Upper lobe of left lung (tissue), 6 donors: Measurements from ENCODE around the gene IRS1. TPM values are rescaled to one million over a fixed set of nuclear protein-coding genes. Genes with fewer than 3 reads are reported as not detected.

Source experiments
- ATAC-seq, 2 donors: fragments of 200-7000 bp; cut with Tn5 transposase; one replicate each; pipeline ENCODE4 v1.9.1; 2022; ENCODE audit warnings: mild to moderate bottlenecking in 2 of 2, moderate library complexity in 2 of 2; ENCODE audit not compliant: low FRiP score in 2 of 2
- DNase-seq, 2 donors: peaks; one replicate each; pipeline ENCODE4 v3.0.0-alpha.2; 2019 to 2020
- H3K27ac ChIP-seq, 4 donors: fragments of 200-600 bp; sonication (generic); one replicate each; pipeline ENCODE4 v1.5.1; 2016 to 2019
- H3K27me3 ChIP-seq, 4 donors: fragments of 200-600 bp; sonication (generic); one replicate each; pipeline ENCODE4 v1.5.1; 2017 to 2019
- H3K36me3 ChIP-seq, 4 donors: fragments of 200-600 bp; sonication (generic); one replicate each; pipeline ENCODE4 v1.5.1; 2016 to 2019
- H3K4me1 ChIP-seq, 4 donors: fragments of 200-600 bp; sonication (generic); one replicate each; pipeline ENCODE4 v1.5.1; 2018 to 2019
- H3K4me3 ChIP-seq, 4 donors: fragments of 200-600 bp; sonication (generic); one replicate each; pipeline ENCODE4 v1.5.1; 2017 to 2019; ENCODE audit warnings: mild to moderate bottlenecking in 2 of 4, moderate library complexity in 1 of 4
- H3K9me3 ChIP-seq, 4 donors: fragments of 200-600 bp; sonication (generic); one replicate each; pipeline ENCODE4 v1.5.1; 2018 to 2019
- CTCF ChIP-seq, 6 experiments: fragments of 450-650 bp in 4 of 6; fragments of 200-600 bp in 2 of 6; sonication (generic) in 2 of 6; IDR thresholded peaks; one replicate each; pipeline ENCODE4 v1.5.1; 2016 to 2019; ENCODE audit warnings: antibody characterized with exemption in 6 of 6
- EP300 ChIP-seq, 4 donors: sonication (generic); formaldehyde crosslinking; IDR thresholded peaks; one replicate each; pipeline ENCODE4 v1.5.1; 2017; ENCODE audit warnings: antibody characterized with exemption in 4 of 4, control low read depth in 2 of 4
- POLR2A ChIP-seq, 4 donors: fragments of 450-650 bp; IDR thresholded peaks; one replicate each; pipeline ENCODE4 v1.5.1; 2016 to 2017; ENCODE audit warnings: antibody characterized with exemption in 4 of 4, mild to moderate bottlenecking in 2 of 4
- POLR2AphosphoS5 ChIP-seq, 2 donors: sonication (generic); formaldehyde crosslinking; IDR thresholded peaks; one replicate each; pipeline ENCODE4 v1.5.1; 2017; ENCODE audit warnings: antibody characterized with exemption in 2 of 2
- WGBS, 2 donors: methylation state at CpG; one replicate each; pipeline ENCODE4 v1.1.5; 2017 to 2018; 5-methylcytosine and 5-hydroxymethylcytosine counted together
- total RNA-seq, 6 donors: library from RNA; depleted of rRNA in 4 of 6; stranded (reverse); fragments of >200 nt in 4 of 6; gene quantifications; one replicate each; pipeline versions ENCODE4 v1.1.0 to v1.2.1, GENCODE V29; 2016 to 2021
- donor health status: DM: no; HTN: no; CAD: no; lungs with moderate emphysema.
- donor health status: DM: no; HTN: yes; CAD: no; lungs with severe emphysema.

Gene IRS1
- total RNA-seq, 6 donors from 2014 or later: 9.3 to 14.3 (median 12.4) TPM

GRCh38 chr2:226727251-226727650, 72.4 kb downstream of the IRS1 start:
- H3K4me1 ChIP-seq: peaks cover 0 to 23% (median 19%) of the 10 kb centered on the region in 4 donors
- WGBS, 2 donors: 43 to 54% methylated on average over 1 of the region's 1 CpG
- H3K27me3 ChIP-seq: no peaks in the 10 kb centered on the region
- no peak overlapping the region for H3K4me3 ChIP-seq
- H3K27ac ChIP-seq: no peak overlapping the region
- DNase-seq (no peak), ATAC-seq (no peak)
- H3K36me3 ChIP-seq: no peaks in the 10 kb centered on the region
- TF ChIP-seq EP300 (IDR thresholded peaks at IDR 0.05): no peak
- TF ChIP-seq POLR2A (IDR thresholded peaks at IDR 0.05): no peak
- TF ChIP-seq CTCF (IDR thresholded peaks at IDR 0.05): no peak
- TF ChIP-seq POLR2AphosphoS5 (IDR thresholded peaks at IDR 0.05): no peak
- no peaks in the 10 kb centered on the region for H3K9me3 ChIP-seq

- ATAC-seq: no peak
- no peaks in the 10 kb centered on the region for H3K36me3 ChIP-seq
- H3K4me3 ChIP-seq: peak overlapping the region in 1 of 4 donors; percentile 0
- no peaks in the 10 kb centered on the region for H3K9me3 ChIP-seq
- peaks cover 0 to 23% (median 19%) of the 10 kb centered on the region in 4 donors for H3K4me1 ChIP-seq
- peak overlapping the region in 2 of 4 donors; percentile 28 to 30 for H3K27ac ChIP-seq
- DNase-seq: no peak
- 85 to 90% methylated on average over 2 of the region's 2 CpGs for WGBS, 2 donors
- H3K27me3 ChIP-seq: no peaks in the 10 kb centered on the region
- no peak for TF ChIP-seq POLR2A (IDR thresholded peaks at IDR 0.05)
- TF ChIP-seq EP300 (IDR thresholded peaks at IDR 0.05): no peak
- TF ChIP-seq CTCF (IDR thresholded peaks at IDR 0.05): no peak
- no peak for TF ChIP-seq POLR2AphosphoS5 (IDR thresholded peaks at IDR 0.05)
Measured at GRCh38 chr2:226726546-226726945, 73.1 kb downstream of the IRS1 start.

- 36 to 51% methylated on average over 10 of the region's 10 CpGs for WGBS, 2 donors
- no peak for DNase-seq
Measured at GRCh38 chr2:226725126-226725860, 74.3 kb downstream of the IRS1 start.

GRCh38 chr2:226721541-226721940, 78.1 kb downstream of the IRS1 start:
- no peak for ATAC-seq
- Histone ChIP-seq H3K27me3 (no peaks in the 10 kb centered on the region), H3K4me3 (no peak overlapping the region), H3K9me3 (no peaks in the 10 kb centered on the region), H3K27ac (no peak overlapping the region), H3K4me1 (peaks cover 0 to 23% (median 18%) of the 10 kb centered on the region in 4 donors), H3K36me3 (no peaks in the 10 kb centered on the region)
- WGBS, 2 donors: 60 to 64% methylated on average over 4 to 5 of the region's 5 CpGs
- no peak for TF ChIP-seq POLR2A (IDR thresholded peaks at IDR 0.05)
- no peak for TF ChIP-seq POLR2AphosphoS5 (IDR thresholded peaks at IDR 0.05)
- TF ChIP-seq EP300 (IDR thresholded peaks at IDR 0.05): no peak
- TF ChIP-seq CTCF (IDR thresholded peaks at IDR 0.05): no peak
- no peak for DNase-seq

More at GRCh38 chr2:226725126-226725860, 74.3 kb downstream of the IRS1 start:
- Histone ChIP-seq H3K4me3 (peak overlapping the region in 1 of 4 donors; percentile 2), H3K4me1 (peaks cover 0 to 23% (median 19%) of the 10 kb centered on the region in 4 donors), H3K27me3 (no peaks in the 10 kb centered on the region), H3K9me3 (no peaks in the 10 kb centered on the region), H3K36me3 (no peaks in the 10 kb centered on the region), H3K27ac (peak overlapping the region in 3 of 4 donors; percentile 28 to 47 (median 39))
- no peak for ATAC-seq
- peak in 1 of 2 donors; percentile 54 for TF ChIP-seq POLR2AphosphoS5 (IDR thresholded peaks at IDR 0.05)
- no peak for TF ChIP-seq EP300 (IDR thresholded peaks at IDR 0.05)

- TF ChIP-seq CTCF (IDR thresholded peaks at IDR 0.05) (no peak), POLR2A (IDR thresholded peaks at IDR 0.05) (no peak), POLR2AphosphoS5 (IDR thresholded peaks at IDR 0.05) (no peak), EP300 (IDR thresholded peaks at IDR 0.05) (no peak)
- Histone ChIP-seq H3K36me3 (no peaks in the 10 kb centered on the region), H3K4me3 (no peak overlapping the region), H3K4me1 (peaks cover 0 to 22% (median 16%) of the 10 kb centered on the region in 4 donors), H3K27me3 (no peaks in the 10 kb centered on the region), H3K27ac (no peak overlapping the region), H3K9me3 (no peaks in the 10 kb centered on the region)
- ATAC-seq (no peak), DNase-seq (no peak)
- WGBS, 2 donors: 76 to 88% methylated on average over 5 of the region's 5 CpGs
Measured at GRCh38 chr2:226720948-226721347, 78.7 kb downstream of the IRS1 start.
